Activated naive CD4-positive, alpha-beta T cell treated with anti-CD3 and anti-CD28 coated beads, Interleukin-2, amount 10 ng/mL, durations not matched to agents 7 days and 5 days (primary cell): ENCODE measurements around the gene NME2.
A peak's percentile ranks its signal among the peaks of the same experiment; 100 is the strongest.
"Not testable (repeated sequence)": the region's sequence is repeated elsewhere in the genome, so short reads cannot be mapped to it uniquely, and the experiment has no call there.

Experiments used
- CTCF ChIA-PET: fragments of 350-600 bp; sonication (Branson Sonifier 250); formaldehyde crosslinking; loops from one replicate; lab custom pipeline; 2021; ENCODE audit warnings: antibody characterized with exemption; lab: Charles Lee
- DNase-seq: peaks from one replicate; pipeline ENCODE4 v3.0.0-alpha.2; 2020
- H3K27ac Mint-ChIP-seq: one replicate; pipeline ENCODE4 v1.8.0; 2021; ENCODE audit warnings: mild to moderate bottlenecking, moderate library complexity, mixed read lengths
- H3K27me3 Mint-ChIP-seq: one replicate; pipeline ENCODE4 v1.8.0; 2021; ENCODE audit warnings: mild to moderate bottlenecking, mixed read lengths
- H3K36me3 Mint-ChIP-seq: one replicate; pipeline ENCODE4 v1.8.0; 2021; ENCODE audit warnings: mixed read lengths
- H3K4me1 Mint-ChIP-seq: one replicate; pipeline ENCODE4 v1.8.0; 2021; ENCODE audit warnings: mixed read lengths
- H3K4me3 Mint-ChIP-seq: one replicate; pipeline ENCODE4 v1.8.0; 2021; ENCODE audit warnings: mild to moderate bottlenecking, moderate library complexity, mixed read lengths
- H3K9me3 Mint-ChIP-seq: one replicate; pipeline ENCODE4 v1.8.0; 2021; ENCODE audit warnings: mixed read lengths

NME2 gene

GRCh38 chr17:51166198-51166986 lies at the start of gene NME2:
TSS of gene NME2 (plus strand) at chr17:51166411. CDS start at chr17:51166831, 420 bp downstream.
- H3K36me3 Mint-ChIP-seq: peaks cover 40% of the 10 kb centered on the region

DNA sequence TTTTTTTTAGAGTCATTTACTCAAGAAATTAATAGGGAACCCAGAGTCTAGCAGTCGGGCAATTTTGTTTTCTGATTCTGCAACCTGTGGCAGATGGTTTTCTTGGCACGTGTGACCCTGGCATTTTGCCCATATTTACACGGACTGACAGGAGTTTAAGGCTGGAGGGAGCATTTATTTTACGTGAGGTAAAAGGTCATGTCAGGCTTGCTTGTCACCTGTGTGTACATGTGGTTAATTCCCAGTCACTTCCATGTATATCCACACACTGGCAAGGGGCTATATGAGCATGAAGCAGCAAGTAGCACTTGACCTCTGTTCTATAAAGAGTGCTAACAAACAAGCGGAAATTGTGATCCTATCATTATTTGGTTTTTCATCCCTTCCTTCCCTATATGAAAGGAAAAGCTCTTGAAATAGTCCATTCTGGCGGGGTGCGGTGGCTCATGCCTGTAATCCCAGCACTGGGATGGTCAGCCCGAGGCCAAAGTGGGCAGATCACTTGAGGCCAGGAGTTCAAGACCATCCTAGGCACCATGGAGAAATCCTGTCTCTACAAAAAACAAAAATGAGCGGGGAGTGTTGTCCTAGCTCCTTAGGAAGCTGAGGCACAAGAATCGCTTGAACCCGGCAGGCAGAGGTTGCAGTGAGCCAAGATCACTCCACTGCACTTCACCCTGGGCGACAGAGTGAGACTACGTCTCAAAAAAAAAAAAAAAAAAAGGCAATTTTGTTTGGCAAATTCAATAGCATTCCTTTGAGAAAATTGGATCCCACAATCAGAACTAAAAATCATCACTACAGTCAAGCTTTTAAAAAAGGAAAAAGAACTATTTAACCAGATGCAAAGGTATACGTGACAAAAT lies 47.6 kb upstream of the NME2 start:
- Mint-ChIP-seq H3K27me3 (no peaks in the 10 kb centered on the region), H3K4me3 (peak overlapping the region; percentile 85), H3K9me3 (no peaks in the 10 kb centered on the region), H3K36me3 (peaks cover 5% of the 10 kb centered on the region), H3K4me1 (peaks cover 63% of the 10 kb centered on the region), H3K27ac (no peak overlapping the region)
- no peak for DNase-seq
- CTCF ChIA-PET: interaction anchor here (1.1 kb wide), 1 partner anchor 35 kb away, joined by 6 read pairs; the partner anchor contains the start of gene NME1

More at GRCh38 chr17:51166198-51166986, at the start of gene NME2:
- Mint-ChIP-seq H3K27me3 (peaks cover 4% of the 10 kb centered on the region), H3K4me1 (peaks cover 35% of the 10 kb centered on the region), H3K4me3 (peak within 1 kb of the TSS; percentile 96), H3K27ac (peak within 1 kb of the TSS; percentile 97), H3K9me3 (no peaks in the 10 kb centered on the region)
- DNase-seq: peak; percentile 76
- CTCF ChIA-PET: interaction anchor here (0.6 to 0.7 kb wide), 2 partner anchors 136 to 203 kb away, joined by 3 read pairs; no protein-coding TSS in a partner anchor

- CTCF ChIA-PET: interaction anchor here (1.2 to 1.6 kb wide), 2 partner anchors 34 to 268 kb away, joined by 3 to 5 read pairs; partner anchors contain the start of gene NME1
- Mint-ChIP-seq H3K36me3 (peaks cover 5% of the 10 kb centered on the region), H3K9me3 (no peaks in the 10 kb centered on the region), H3K27ac (peak overlapping the region; percentile 94), H3K27me3 (no peaks in the 10 kb centered on the region), H3K4me1 (peaks cover 63% of the 10 kb centered on the region), H3K4me3 (peak overlapping the region; percentile 85)
- peak; percentile 64 for DNase-seq
These were observed 46.5 kb upstream of the NME2 start for GRCh38 chr17:51119415-51120356.

GRCh38 chr17:51120357-51120738 lies 45.9 kb upstream of the NME2 start:
- H3K27ac Mint-ChIP-seq: peak overlapping the region; percentile 94
- peaks cover 59% of the 10 kb centered on the region for H3K4me1 Mint-ChIP-seq
- no peaks in the 10 kb centered on the region for H3K9me3 Mint-ChIP-seq
- H3K36me3 Mint-ChIP-seq: peaks cover 5% of the 10 kb centered on the region
- CTCF ChIA-PET: interaction anchor here (1.2 to 1.6 kb wide), 2 partner anchors 33 to 268 kb away, joined by 3 to 5 read pairs; partner anchors contain the start of gene NME1
- peaks cover 5% of the 10 kb centered on the region for H3K27me3 Mint-ChIP-seq
- peak; percentile 66 for DNase-seq
- peak overlapping the region; percentile 85 for H3K4me3 Mint-ChIP-seq

GRCh38 chr17:51120739-51121619 lies 45.2 kb upstream of the NME2 start, which contains the start of gene SPAG9:
TSS of gene SPAG9 (minus strand) at chr17:51120868. CDS start at chr17:51120656, 212 bp downstream.
- Mint-ChIP-seq H3K4me3 (peak within 1 kb of the TSS; percentile 97), H3K36me3 (peaks cover 4% of the 10 kb centered on the region), H3K27ac (peak within 1 kb of the TSS; percentile 99), H3K4me1 (peaks cover 55% of the 10 kb centered on the region), H3K9me3 (no peaks in the 10 kb centered on the region), H3K27me3 (peaks cover 5% of the 10 kb centered on the region)
- peak; percentile 94 for DNase-seq
- CTCF ChIA-PET: interaction anchor here (1.2 to 1.6 kb wide), 2 partner anchors 32 to 269 kb away, joined by 3 to 5 read pairs; partner anchors contain the start of gene NME1

GRCh38 chr17:51121620-51122472 lies 44.4 kb upstream of the NME2 start:
- Mint-ChIP-seq H3K27me3 (peaks cover 5% of the 10 kb centered on the region), H3K36me3 (peaks cover 2% of the 10 kb centered on the region), H3K4me1 (peaks cover 47% of the 10 kb centered on the region), H3K4me3 (peak overlapping the region; percentile 97), H3K27ac (peak overlapping the region; percentile 99), H3K9me3 (no peaks in the 10 kb centered on the region)
- peak; percentile 68 for DNase-seq
- CTCF ChIA-PET: interaction anchor here (0.7 to 1.6 kb wide), 2 partner anchors 80 to 270 kb away, joined by 3 read pairs; no protein-coding TSS in a partner anchor

DNA sequence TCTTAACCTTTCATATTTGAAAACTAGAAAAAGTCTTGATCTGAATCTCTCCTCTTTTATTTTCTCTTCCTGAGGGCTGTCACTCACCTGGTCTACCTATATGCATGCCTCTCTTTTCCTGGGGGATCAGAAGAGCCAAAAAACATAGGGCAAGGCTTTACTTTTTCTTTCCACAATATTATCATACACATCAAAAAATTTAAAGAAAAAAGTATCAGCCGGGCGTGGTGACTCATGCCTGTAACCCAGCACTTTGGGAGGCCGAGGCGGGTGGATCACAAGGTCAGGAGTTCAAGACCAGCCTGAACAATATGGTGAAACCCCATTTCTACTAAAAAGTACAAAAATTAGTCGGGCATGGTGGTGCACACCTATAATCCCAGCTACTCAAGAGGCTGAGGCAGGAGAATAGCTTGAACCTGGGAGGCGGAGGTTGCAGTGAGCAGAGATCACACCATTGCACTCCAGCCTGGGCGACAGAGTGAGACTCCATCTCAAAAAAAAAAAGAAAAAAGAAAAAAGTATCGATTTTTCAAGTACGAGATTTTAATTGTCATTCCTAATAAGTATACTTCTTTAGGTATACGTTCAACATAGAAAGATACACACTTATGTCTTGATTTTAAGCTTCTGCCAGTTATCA lies 43.6 kb upstream of the NME2 start:
- H3K27ac Mint-ChIP-seq: peak overlapping the region; percentile 99
- CTCF ChIA-PET: interaction anchor here (0.7 to 1.7 kb wide), 2 partner anchors 31 to 80 kb away, joined by 3 to 6 read pairs; partner anchors contain the start of gene NME1

GRCh38 chr17:51124640-51125503 lies 41.3 kb upstream of the NME2 start:
- Mint-ChIP-seq H3K27ac (no peak overlapping the region), H3K36me3 (no peaks in the 10 kb centered on the region), H3K4me3 (no peak overlapping the region), H3K9me3 (no peaks in the 10 kb centered on the region), H3K4me1 (peaks cover 17% of the 10 kb centered on the region), H3K27me3 (peaks cover 14% of the 10 kb centered on the region)
- CTCF ChIA-PET: no interaction called here
- DNase-seq: no peak

More for the DNA sequence above, 43.6 kb upstream of the NME2 start:
- not testable (repeated sequence) for H3K9me3 Mint-ChIP-seq, DNase-seq, H3K36me3 Mint-ChIP-seq, H3K27me3 Mint-ChIP-seq, H3K4me3 Mint-ChIP-seq
- peaks cover 39% of the 10 kb centered on the region for H3K4me1 Mint-ChIP-seq

DNA sequence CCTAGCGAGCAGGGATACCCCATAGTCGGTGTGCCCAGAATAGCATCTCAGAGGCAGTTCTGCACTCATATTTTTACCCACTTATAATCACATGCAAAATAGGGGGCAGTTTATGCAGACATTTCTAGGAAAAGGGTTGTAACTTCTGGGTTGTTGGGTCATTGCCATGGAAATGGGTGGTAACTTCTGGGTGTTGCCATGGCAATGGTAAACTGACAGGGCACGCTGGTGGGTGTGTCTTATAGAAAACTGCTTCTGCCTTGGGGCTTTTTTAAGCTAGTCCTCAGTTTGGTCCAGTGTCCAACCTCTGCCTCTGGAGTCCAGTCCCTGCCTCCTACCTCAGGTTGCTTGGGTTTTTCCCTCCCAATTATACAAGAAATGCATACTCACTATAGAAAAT lies 38.1 kb upstream of the NME2 start:
- Mint-ChIP-seq H3K4me3 (no peak overlapping the region), H3K4me1 (peaks cover 6% of the 10 kb centered on the region), H3K27me3 (peaks cover 22% of the 10 kb centered on the region), H3K9me3 (no peaks in the 10 kb centered on the region), H3K27ac (no peak overlapping the region), H3K36me3 (no peaks in the 10 kb centered on the region)
- CTCF ChIA-PET: no interaction called here
- no peak for DNase-seq

DNA sequence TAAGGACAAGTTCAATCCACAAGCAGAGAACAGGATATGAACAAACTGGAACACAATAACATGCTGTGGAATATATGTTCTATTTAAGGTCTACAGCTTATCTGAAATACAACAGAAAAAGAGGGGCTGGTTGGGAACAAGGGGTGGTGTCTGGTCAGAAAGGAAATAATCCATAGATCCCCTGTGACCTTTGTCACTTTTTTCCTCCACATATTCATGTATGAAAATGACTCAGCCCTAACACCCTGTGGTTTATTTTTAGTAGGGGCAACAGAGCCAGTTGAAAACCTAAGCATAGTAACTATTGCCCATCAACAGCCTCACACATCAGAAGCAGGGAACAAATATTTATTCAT lies 33.3 kb upstream of the NME2 start:
- Mint-ChIP-seq H3K36me3 (no peaks in the 10 kb centered on the region), H3K4me1 (peaks cover 7% of the 10 kb centered on the region), H3K4me3 (no peak overlapping the region), H3K27me3 (peaks cover 21% of the 10 kb centered on the region), H3K9me3 (peaks cover 2% of the 10 kb centered on the region), H3K27ac (no peak overlapping the region)
- CTCF ChIA-PET: no interaction called here
- no peak for DNase-seq

DNA sequence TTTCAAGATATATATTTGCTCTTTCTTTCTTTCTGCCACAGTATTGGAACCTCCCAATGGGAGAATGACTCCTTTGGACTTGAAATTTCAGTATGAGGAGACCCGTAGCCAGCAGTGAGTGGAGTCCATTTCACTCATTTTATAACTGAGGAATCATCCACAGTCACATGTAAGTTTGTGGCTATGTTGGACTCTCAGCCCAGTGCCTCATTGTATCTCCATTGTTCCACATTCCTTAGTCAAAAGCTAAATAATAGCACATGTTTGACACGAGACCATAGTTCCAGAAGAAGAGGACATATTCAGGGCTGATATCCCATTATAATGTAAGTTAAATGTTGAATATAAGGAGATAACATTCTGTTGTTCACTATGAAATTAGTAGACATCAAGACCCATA lies 32.8 kb upstream of the NME2 start:
- Mint-ChIP-seq H3K4me1 (peaks cover 7% of the 10 kb centered on the region), H3K27me3 (peaks cover 21% of the 10 kb centered on the region), H3K36me3 (no peaks in the 10 kb centered on the region), H3K27ac (no peak overlapping the region), H3K4me3 (no peak overlapping the region), H3K9me3 (peaks cover 2% of the 10 kb centered on the region)
- no peak for DNase-seq
- CTCF ChIA-PET: no interaction called here
